ENCODE measurements around the gene CUEDC2.

The CUEDC2 gene

DNA sequence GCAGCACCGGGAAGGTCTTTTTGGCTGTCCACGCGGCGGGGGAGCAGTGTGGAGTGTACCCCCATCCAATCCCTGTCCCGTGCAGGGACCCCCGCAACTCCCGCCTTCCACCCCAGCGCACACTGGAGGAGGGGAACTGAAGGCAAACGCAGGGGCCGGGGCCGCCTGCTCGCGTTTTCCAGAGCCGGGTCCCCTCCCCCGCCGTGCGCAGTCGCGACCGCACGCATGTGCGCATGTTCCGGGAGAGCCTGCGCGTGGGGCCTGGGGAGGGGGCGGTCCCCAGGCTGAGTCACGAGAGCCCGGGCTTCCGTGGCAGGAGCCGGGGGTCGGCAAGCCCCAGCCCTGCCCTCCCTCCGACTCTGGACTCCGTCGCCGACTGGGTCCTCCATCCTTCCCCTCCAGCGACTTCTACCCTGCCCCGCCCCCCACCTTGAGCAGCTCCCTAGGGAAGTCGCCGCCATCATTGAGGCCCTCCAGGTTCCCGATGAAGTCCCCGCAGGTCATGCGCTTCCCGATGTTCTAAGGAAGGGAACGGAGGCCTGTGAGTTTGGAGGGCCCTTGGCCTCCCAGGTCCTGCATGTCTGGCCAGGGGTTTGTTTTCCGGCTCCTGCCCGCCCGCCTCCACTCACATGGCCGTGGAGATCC, 21.8 kb downstream of the CUEDC2 start:
- no peak for DNase-seq (ENCODE audit: low read depth, low spot score)
- in situ Hi-C loops (cut with HindIII; ENCODE audit: low sequenced_read_pairs) = no loop called here
- peak overlapping the region; percentile 24 for H3K4me3 ChIP-seq (ENCODE audit: low read depth, low read length)
- TF ChIP-seq CTCF (IDR thresholded peaks at IDR 0.05; ENCODE audit: low read depth, low read length) = no peak

DNA sequence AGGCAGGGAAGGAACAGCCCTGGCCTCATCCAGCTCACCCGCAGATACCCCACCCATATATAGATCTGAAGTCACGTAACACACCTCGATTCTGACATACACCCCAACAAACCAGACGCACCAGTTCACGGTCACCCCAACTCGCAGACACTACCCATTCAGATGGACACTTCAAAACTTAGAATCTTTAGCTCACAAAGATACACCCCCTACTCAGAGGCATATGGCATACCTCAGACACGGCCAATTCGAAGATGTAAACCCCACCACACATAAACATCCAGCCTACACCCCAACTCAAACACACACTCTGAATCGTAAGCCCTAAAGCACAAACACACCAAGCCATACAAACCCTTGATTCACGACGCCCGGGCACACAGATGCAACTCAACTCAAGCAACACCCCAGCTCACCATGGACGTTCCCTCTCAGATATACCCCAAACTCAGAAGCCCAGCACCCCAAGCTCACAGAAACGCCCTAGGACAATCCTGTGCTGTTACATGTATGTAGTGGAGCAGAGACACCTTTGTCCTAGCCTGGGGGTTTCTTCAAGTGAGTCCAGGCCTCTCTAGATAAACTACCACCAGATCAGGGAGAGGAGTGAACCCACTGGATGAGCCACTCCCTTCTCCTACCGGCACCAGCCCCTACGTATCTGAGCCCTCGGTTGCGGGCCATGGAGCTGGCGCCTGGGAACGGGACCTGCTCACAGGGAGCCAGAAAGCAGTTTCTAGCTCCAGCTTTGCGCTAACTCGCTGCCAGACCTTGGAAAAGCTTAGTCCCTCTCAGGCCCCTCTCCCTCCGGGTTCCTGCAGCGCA, 22.6 kb downstream of the CUEDC2 start:
- in situ Hi-C loops (cut with HindIII; ENCODE audit: low sequenced_read_pairs) = no loop called here
- H3K4me3 ChIP-seq (ENCODE audit: low read depth, low read length) = peak overlapping the region; percentile 24
- DNase-seq (ENCODE audit: low read depth, low spot score) = no peak
- no peak for TF ChIP-seq CTCF (IDR thresholded peaks at IDR 0.05; ENCODE audit: low read depth, low read length)

- in situ Hi-C loops (cut with HindIII; ENCODE audit: low sequenced_read_pairs) = no loop called here
- no peak for DNase-seq (ENCODE audit: low read depth, low spot score)
- TF ChIP-seq CTCF (IDR thresholded peaks at IDR 0.05; ENCODE audit: low read depth, low read length) = no peak
- no peak overlapping the region for H3K4me3 ChIP-seq (ENCODE audit: low read depth, low read length)
Measured at GRCh38 chr10:102408728-102409603, 23.4 kb downstream of the CUEDC2 start.

GRCh38 chr10:102408131-102408727, 24.1 kb downstream of the CUEDC2 start:
- H3K4me3 ChIP-seq (ENCODE audit: low read depth, low read length) = no peak overlapping the region
- no peak for TF ChIP-seq CTCF (IDR thresholded peaks at IDR 0.05; ENCODE audit: low read depth, low read length)
- no peak for DNase-seq (ENCODE audit: low read depth, low spot score)
- in situ Hi-C loops (cut with HindIII; ENCODE audit: low sequenced_read_pairs) = no loop called here

DNA sequence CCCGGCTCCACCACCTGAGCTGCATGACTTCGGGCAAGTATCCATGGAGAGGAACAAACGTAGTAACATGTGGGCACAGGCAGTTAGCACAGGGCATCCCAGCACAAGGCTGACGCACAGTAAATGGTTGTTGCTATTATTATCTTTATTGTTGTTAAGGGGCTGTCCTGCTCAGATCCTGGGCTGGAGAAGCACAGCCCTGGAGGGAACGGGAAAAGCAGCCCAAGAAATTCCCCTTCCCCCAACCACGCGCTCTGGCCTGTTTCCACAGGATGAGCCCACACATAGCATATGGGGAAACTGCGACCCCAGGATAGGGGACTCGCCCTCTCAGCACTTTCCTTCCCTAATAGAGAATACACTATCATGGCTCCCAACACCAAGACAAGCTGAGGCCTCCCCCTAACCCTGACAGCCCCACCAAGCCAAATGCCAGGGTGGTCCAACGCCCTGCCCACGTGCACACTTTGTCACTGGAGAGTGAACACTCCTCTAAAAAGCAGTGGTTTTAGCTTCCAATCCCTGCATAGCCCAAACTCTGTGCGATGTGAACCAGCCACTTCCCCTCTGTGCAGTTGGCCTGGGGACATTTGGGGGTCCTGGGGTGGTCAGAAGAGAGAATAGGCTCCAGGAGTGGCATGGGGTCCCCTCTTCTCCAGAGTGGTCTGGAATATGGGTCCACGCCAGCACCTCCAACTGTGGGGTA, 24.8 kb downstream of the CUEDC2 start:
- in situ Hi-C loops (cut with HindIII; ENCODE audit: low sequenced_read_pairs) = no loop called here
- H3K4me3 ChIP-seq (ENCODE audit: low read depth, low read length) = no peak overlapping the region
- no peak for DNase-seq (ENCODE audit: low read depth, low spot score)
- no peak for TF ChIP-seq CTCF (IDR thresholded peaks at IDR 0.05; ENCODE audit: low read depth, low read length)
